ENCODE results near the gene DYSF.
"Not testable (repeated sequence)": the region's sequence is repeated elsewhere in the genome, so short reads cannot be mapped to it uniquely, and the experiment has no call there.

Gene DYSF

GRCh38 chr2:71453404-71454220 is at the start of gene DYSF:
TSS of gene DYSF (plus strand) at chr2:71453561.
- DNase-seq: peak in 1 of 2 experiments; percentile 8

- DNase-seq: no peak
Observed at GRCh38 chr2:71409611-71410010, 43.8 kb upstream of the DYSF start.

GRCh38 chr2:71410696-71411095 is 42.7 kb upstream of the DYSF start:
- DNase-seq: no peak

- DNase-seq: peak in 1 of 2 experiments; percentile 11
Observed at GRCh38 chr2:71416866-71417265, 36.5 kb upstream of the DYSF start.

GRCh38 chr2:71417300-71418202 is 35.8 kb upstream of the DYSF start:
- DNase-seq: no peak

- no peak for DNase-seq
Observed at GRCh38 chr2:71419145-71419544, 34.2 kb upstream of the DYSF start.

- no peak for DNase-seq
Observed at GRCh38 chr2:71419976-71420375, 33.4 kb upstream of the DYSF start.

GRCh38 chr2:71422786-71423185 is 30.6 kb upstream of the DYSF start:
- no peak for DNase-seq

GRCh38 chr2:71423817-71424420 is 29.4 kb upstream of the DYSF start:
- no peak for DNase-seq

- DNase-seq: no peak
Observed at GRCh38 chr2:71426721-71427120, 26.6 kb upstream of the DYSF start.

- DNase-seq: no peak
Observed at GRCh38 chr2:71428472-71429383, 24.6 kb upstream of the DYSF start.

GRCh38 chr2:71445142-71445541 is 8.2 kb upstream of the DYSF start:
- DNase-seq: not testable (repeated sequence)

- DNase-seq: no peak
Observed at GRCh38 chr2:71446505-71446904, 6.9 kb upstream of the DYSF start.

GRCh38 chr2:71449343-71449742 is 4.0 kb upstream of the DYSF start:
- DNase-seq: no peak

- DNase-seq: no peak
Observed at GRCh38 chr2:71451705-71452104, 1.7 kb upstream of the DYSF start.

GRCh38 chr2:71452565-71452964 is 796 bp upstream of the DYSF start:
- DNase-seq: peak in 1 of 2 experiments; percentile 13

- DNase-seq: no peak
Observed at GRCh38 chr2:71454221-71455010, 1.1 kb downstream of the DYSF start.

GRCh38 chr2:71455011-71455740 is 1.8 kb downstream of the DYSF start:
- DNase-seq: no peak

GRCh38 chr2:71455741-71456569 is 2.6 kb downstream of the DYSF start:
- no peak for DNase-seq

- DNase-seq: no peak
Observed at GRCh38 chr2:71456617-71457016, 3.3 kb downstream of the DYSF start.

Measured in activated CD4-positive, alpha-beta T cell treated with anti-CD3 and anti-CD28 coated beads, Interleukin-2, amount 50 U/mL, for 48 hours (primary cell).